Sigmoid colon (tissue), 7 donors: ENCODE measurements around the gene C6orf62. TPM values are rescaled to one million over a fixed set of nuclear protein-coding genes. Genes with fewer than 3 reads are reported as not detected.
"Not testable (repeated sequence)": the region's sequence is repeated elsewhere in the genome, so short reads cannot be mapped to it uniquely, and the experiment has no call there.

ENCODE experiments used
- DNase-seq: peaks from one replicate; pipeline ENCODE4 v3.0.0-alpha.2; 2019
- H3K27ac ChIP-seq, 4 donors: fragments of 200-600 bp; sonication (generic); one replicate each; pipeline ENCODE4 v1.5.1; 2016 to 2019; ENCODE audit warnings: mild to moderate bottlenecking in 1 of 4
- H3K27me3 ChIP-seq, 3 donors: fragments of 200-600 bp; sonication (generic); one replicate each; pipeline ENCODE4 v1.5.1; 2019; ENCODE audit warnings: mild to moderate bottlenecking in 1 of 3
- H3K36me3 ChIP-seq, 4 donors: fragments of 200-600 bp; sonication (generic); one replicate each; pipeline ENCODE4 v1.5.1; 2016 to 2019
- H3K4me1 ChIP-seq, 4 donors: fragments of 200-600 bp; sonication (generic); one replicate each; pipeline ENCODE4 v1.5.1; 2017 to 2019
- H3K4me3 ChIP-seq, 4 donors: fragments of 200-600 bp; sonication (generic); one replicate each; pipeline ENCODE4 v1.5.1; 2017 to 2019; ENCODE audit warnings: mild to moderate bottlenecking in 2 of 4, moderate library complexity in 1 of 4
- H3K9me3 ChIP-seq, 4 donors: fragments of 200-600 bp in 3 of 4; sonication (generic) in 3 of 4; one replicate each; pipeline versions ENCODE4 v1.5.1 to v1.6.1; 2013 to 2019
- EP300 ChIP-seq, 4 donors: sonication (generic); formaldehyde crosslinking; IDR thresholded peaks; one replicate each; pipeline ENCODE4 v1.6.1; 2017; ENCODE audit warnings: antibody characterized with exemption in 4 of 4
- POLR2A ChIP-seq, 2 donors: fragments of 450-650 bp; IDR thresholded peaks; one replicate each; pipeline ENCODE4 v1.6.1; 2016; ENCODE audit warnings: antibody characterized with exemption in 2 of 2, mild to moderate bottlenecking in 2 of 2, moderate library complexity in 2 of 2
- POLR2AphosphoS5 ChIP-seq, 4 donors: sonication (generic); formaldehyde crosslinking; IDR thresholded peaks; one replicate each; pipeline ENCODE4 v1.6.1; 2017; ENCODE audit warnings: antibody characterized with exemption in 4 of 4
- WGBS, 2 donors: extraction: QIAGEN DNeasy Blood & Tissue Kit; methylation state at CpG; one replicate each; pipeline ENCODE4 v1.1.7; 2013; 5-methylcytosine and 5-hydroxymethylcytosine counted together
- intact Hi-C: fragments of 100-400 bp; cut with DNase I; formaldehyde crosslinking; loops from one replicate; pipeline ENCODE4 v1.15.1; 2023
- polyA plus RNA-seq, 3 donors: library from polyadenylated mRNA; stranded (reverse); fragments of 200-250 nt; gene quantifications; one replicate each; pipeline ENCODE4 v1.2.3, GENCODE V29; 2013
- total RNA-seq, 4 donors: library from RNA; depleted of rRNA; stranded (reverse); fragments of >200 nt; gene quantifications; one replicate each; pipeline ENCODE4 v1.1.0, GENCODE V29; 2016
- TF ChIP-seq, protein P1 (sequence below), 4 experiments: fragments of 450-650 bp in 3 of 4; fragments of 200-600 bp in 1 of 4; IDR thresholded peaks; one replicate each; pipeline ENCODE4 v1.5.1; 2016 to 2019; ENCODE audit warnings: antibody characterized with exemption in 4 of 4, mild to moderate bottlenecking in 3 of 4, moderate library complexity in 2 of 4
- donor health status: healthy with polysubstance abuse.
- donor health status: Bipolar disorder and iron deficiency.
- donor health status: healthy.

Gene C6orf62
- total and polyA plus RNA-seq, 7 donors = 27.0 to 60.9 (median 33.2) TPM

DNA sequence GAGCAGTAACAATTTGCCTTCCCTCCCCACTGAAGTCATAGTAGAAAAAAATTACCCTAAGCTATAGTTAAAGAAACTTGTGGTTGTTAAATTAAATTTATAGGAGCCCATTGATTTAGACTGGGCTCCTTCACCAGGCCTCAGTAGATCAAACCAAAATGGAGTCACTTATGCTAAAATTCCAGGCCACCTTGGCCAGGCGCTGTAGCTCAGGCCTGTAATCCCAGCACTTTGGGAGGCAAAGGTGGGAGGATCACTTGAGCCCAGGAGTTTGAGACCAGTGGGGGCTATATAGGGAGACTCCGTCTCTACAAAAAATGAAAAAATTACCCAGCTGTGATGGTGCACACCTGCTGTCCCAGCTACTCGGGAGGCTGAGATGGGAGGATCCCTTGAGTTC, 40.8 kb upstream of the C6orf62 start:
- H3K27ac ChIP-seq = no peak overlapping the region
- H3K9me3 ChIP-seq = no peaks in the 10 kb centered on the region
- no peaks in the 10 kb centered on the region for H3K4me1 ChIP-seq
- H3K27me3 ChIP-seq = no peaks in the 10 kb centered on the region
- no peaks in the 10 kb centered on the region for H3K36me3 ChIP-seq
- no peak for DNase-seq
- intact Hi-C loops = no loop called here
- TF ChIP-seq EP300 (IDR thresholded peaks at IDR 0.05) = no peak
- TF ChIP-seq POLR2AphosphoS5 (IDR thresholded peaks at IDR 0.05) = no peak
- TF ChIP-seq, protein P1, sequence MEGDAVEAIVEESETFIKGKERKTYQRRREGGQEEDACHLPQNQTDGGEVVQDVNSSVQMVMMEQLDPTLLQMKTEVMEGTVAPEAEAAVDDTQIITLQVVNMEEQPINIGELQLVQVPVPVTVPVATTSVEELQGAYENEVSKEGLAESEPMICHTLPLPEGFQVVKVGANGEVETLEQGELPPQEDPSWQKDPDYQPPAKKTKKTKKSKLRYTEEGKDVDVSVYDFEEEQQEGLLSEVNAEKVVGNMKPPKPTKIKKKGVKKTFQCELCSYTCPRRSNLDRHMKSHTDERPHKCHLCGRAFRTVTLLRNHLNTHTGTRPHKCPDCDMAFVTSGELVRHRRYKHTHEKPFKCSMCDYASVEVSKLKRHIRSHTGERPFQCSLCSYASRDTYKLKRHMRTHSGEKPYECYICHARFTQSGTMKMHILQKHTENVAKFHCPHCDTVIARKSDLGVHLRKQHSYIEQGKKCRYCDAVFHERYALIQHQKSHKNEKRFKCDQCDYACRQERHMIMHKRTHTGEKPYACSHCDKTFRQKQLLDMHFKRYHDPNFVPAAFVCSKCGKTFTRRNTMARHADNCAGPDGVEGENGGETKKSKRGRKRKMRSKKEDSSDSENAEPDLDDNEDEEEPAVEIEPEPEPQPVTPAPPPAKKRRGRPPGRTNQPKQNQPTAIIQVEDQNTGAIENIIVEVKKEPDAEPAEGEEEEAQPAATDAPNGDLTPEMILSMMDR (IDR thresholded peaks at IDR 0.05) = no peak
- WGBS, 2 donors = 96% methylated on average over 3 of the region's 3 CpGs
- no peak overlapping the region for H3K4me3 ChIP-seq

DNA sequence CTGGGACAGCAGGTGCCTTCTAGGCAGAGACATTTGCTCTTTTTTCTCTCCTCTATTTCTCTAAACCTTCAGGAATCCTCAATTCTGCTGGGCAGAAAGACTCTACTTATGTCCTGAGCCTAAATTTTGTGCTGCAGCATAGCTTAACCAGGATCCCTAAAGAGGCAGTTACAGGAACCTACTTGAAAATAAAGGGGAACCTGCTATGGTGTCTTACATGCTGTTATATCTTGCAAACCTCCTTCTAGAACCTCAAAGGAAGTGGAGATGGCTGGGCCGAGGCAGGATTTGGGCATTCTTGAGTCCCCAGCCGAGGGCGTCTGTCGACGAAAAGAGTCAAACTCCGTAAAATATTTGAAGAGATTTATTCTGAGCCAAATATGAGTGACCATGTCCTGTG, 38.7 kb upstream of the C6orf62 start:
- Histone ChIP-seq H3K27me3 (no peaks in the 10 kb centered on the region), H3K36me3 (no peaks in the 10 kb centered on the region), H3K4me1 (no peaks in the 10 kb centered on the region), H3K27ac (no peak overlapping the region), H3K4me3 (no peak overlapping the region), H3K9me3 (no peaks in the 10 kb centered on the region)
- no peak for DNase-seq
- 88 to 92% methylated on average over 6 of the region's 6 CpGs for WGBS, 2 donors
- intact Hi-C loops = no loop called here
- no peak for TF ChIP-seq EP300 (IDR thresholded peaks at IDR 0.05)
- TF ChIP-seq, protein P1 (IDR thresholded peaks at IDR 0.05) = no peak
- no peak for TF ChIP-seq POLR2AphosphoS5 (IDR thresholded peaks at IDR 0.05)
- TF ChIP-seq POLR2A (IDR thresholded peaks at IDR 0.05) = no peak

DNA sequence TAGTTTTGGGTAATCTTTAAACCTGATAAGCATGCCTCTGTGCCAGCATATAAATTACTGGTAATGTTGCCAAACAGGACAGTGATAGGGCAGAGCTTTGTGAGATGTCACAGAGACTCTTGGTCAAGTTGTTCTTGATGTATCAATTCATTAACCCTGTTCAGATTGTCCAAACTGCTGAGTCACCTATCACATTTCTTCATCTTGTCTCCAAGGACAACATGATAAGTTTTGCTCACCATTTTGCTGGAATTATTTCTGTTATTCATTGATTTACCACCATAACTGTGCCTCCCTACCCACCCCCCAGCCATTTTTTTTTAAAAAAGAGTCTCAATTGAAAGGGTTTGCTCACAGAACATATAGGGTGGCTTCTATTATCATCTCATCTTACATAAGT, 36.3 kb upstream of the C6orf62 start:
- no peaks in the 10 kb centered on the region for H3K36me3 ChIP-seq
- H3K27me3 ChIP-seq = no peaks in the 10 kb centered on the region
- intact Hi-C loops = no loop called here
- H3K27ac ChIP-seq = no peak overlapping the region
- H3K4me3 ChIP-seq = no peak overlapping the region
- H3K9me3 ChIP-seq = no peaks in the 10 kb centered on the region
- TF ChIP-seq POLR2AphosphoS5 (IDR thresholded peaks at IDR 0.05) (no peak), EP300 (IDR thresholded peaks at IDR 0.05) (no peak), POLR2A (IDR thresholded peaks at IDR 0.05) (no peak)
- TF ChIP-seq, protein P1 (IDR thresholded peaks at IDR 0.05) = no peak
- DNase-seq = no peak
- no peaks in the 10 kb centered on the region for H3K4me1 ChIP-seq

DNA sequence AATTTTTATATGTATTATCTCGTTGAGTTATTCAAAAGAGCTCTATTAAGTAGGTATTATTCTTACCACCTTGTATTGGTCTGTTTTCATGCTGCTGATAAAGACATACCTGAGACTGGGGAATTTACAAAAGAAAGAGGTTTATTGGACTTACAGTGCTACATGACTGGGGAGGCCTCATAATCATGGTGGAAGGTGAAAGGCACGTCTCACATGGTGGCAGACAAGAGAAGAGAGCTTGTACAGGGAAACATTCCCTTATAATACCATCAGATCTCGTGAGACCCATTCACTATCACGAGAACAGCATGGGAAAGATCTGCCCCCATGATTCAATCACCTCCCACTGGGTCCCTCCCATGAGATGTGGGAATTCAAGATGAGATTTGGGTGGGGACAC, 35.4 kb upstream of the C6orf62 start:
- intact Hi-C loops = not testable (repeated sequence)
- 93 to 95% methylated on average over 4 of the region's 4 CpGs for WGBS, 2 donors

DNA sequence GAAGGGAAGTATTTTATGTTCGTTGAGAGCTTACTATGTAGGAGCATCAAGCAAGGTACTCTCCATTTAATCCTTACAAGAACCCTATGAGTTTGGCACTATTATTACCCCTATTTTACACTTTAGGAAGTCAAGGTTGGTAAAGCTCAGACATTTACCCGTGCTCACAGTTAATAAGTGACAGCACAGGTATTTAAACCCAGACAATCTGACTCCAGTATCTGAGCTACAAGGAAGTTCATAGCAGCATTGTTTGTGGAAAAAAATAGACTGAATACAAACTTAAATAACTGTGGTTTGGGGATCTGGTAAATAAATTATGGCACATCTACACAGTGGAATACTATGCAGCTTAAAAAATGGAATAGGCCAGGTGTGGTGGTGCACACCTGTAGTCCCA, 34.6 kb upstream of the C6orf62 start:
- Histone ChIP-seq H3K27me3 (no peaks in the 10 kb centered on the region), H3K9me3 (no peaks in the 10 kb centered on the region), H3K4me3 (no peak overlapping the region), H3K27ac (no peak overlapping the region), H3K4me1 (no peaks in the 10 kb centered on the region), H3K36me3 (no peaks in the 10 kb centered on the region)
- intact Hi-C loops = no loop called here
- TF ChIP-seq EP300 (IDR thresholded peaks at IDR 0.05) = no peak
- no peak for TF ChIP-seq POLR2A (IDR thresholded peaks at IDR 0.05)
- TF ChIP-seq, protein P1 (IDR thresholded peaks at IDR 0.05) = no peak
- DNase-seq = no peak
- WGBS, 2 donors = 53 to 81% methylated on average over 2 of the region's 2 CpGs

More for the DNA sequence above, 35.4 kb upstream of the C6orf62 start:
- not testable (repeated sequence) for H3K4me3 ChIP-seq, H3K27ac ChIP-seq, DNase-seq, H3K27me3 ChIP-seq, H3K4me1 ChIP-seq, H3K9me3 ChIP-seq, H3K36me3 ChIP-seq
